Measurements from ENCODE around the gene GRB2. TPM values are rescaled to one million over a fixed set of nuclear protein-coding genes. Genes with fewer than 3 reads are reported as not detected.
A peak's percentile ranks its signal among the peaks of the same experiment; 100 is the strongest.

Gene GRB2
- polyA plus RNA-seq, 2 of the 4 experiments (the other 2 are of a cell fraction), result 91.4 to 91.9 TPM

GRCh38 chr17:75430159-75430974 lies 24.9 kb upstream of the GRB2 start:
- TF ChIP-seq EHF (CRISPR knock-in tag; IDR thresholded peaks at IDR 0.05) (0 out of 2 replicates have a peak, but pooled peaks have one; percentile 49), MAX (IDR thresholded peaks at IDR 0.05) (peak; percentile 58), ZNF302 (CRISPR knock-in tag; IDR thresholded peaks at IDR 0.05) (0 out of 2 replicates have a peak, but pooled peaks have one; percentile 44), USF2 (IDR thresholded peaks at IDR 0.05) (no peak), JUN (IDR thresholded peaks at IDR 0.05) (peak in 1 of 2 experiments; percentile 21; a peak in 1 of 5 replicates), GATA3 (IDR thresholded peaks at IDR 0.05; ENCODE audit: borderline replicate concordance) (peak; percentile 62), HES2 (IDR thresholded peaks at IDR 0.05) (no peak), FOSL2 (IDR thresholded peaks at IDR 0.05) (no peak), FOSL2 (CRISPR knock-in tag; IDR thresholded peaks at IDR 0.05) (peak; percentile 34; the same call in 1 of the 2 replicates), POLR2A (IDR thresholded peaks at IDR 0.05; ENCODE audit: low read length) (0 out of 2 replicates have a peak, but pooled peaks have one; percentile 15), CBX2 (IDR thresholded peaks at IDR 0.05; ENCODE audit: borderline replicate concordance, low read depth) (no peak), HDAC2 (IDR thresholded peaks at IDR 0.05) (no peak), HOXB13 (CRISPR knock-in tag; IDR thresholded peaks at IDR 0.05; ENCODE audit: low read depth) (0 out of 2 replicates have a peak, but pooled peaks have one; percentile 64)
- Histone ChIP-seq H3K27ac (peak overlapping the region; percentile 80 to 89), H3K4me1 (peaks cover 35% of the 10 kb centered on the region), H3K9me3 (no peaks in the 10 kb centered on the region), H3K4me2 (peak overlapping the region; percentile 90), H3K4me3 (peak overlapping the region; percentile 17; the same call in 2 of the 3 replicates)
- DNase-seq (ENCODE audit: low read depth in 1 of 2, low spot score in 1 of 2) (peak; percentile 90 to 91), FAIRE-seq (no peak), ATAC-seq (peak; percentile 66 to 84; a peak in 5 of 6 replicates)
- ChIA-PET CTCF (interaction anchor here (0.7 to 7.0 kb wide), 19 partner anchors 8 to 317 kb away, joined by 3 to 40 read pairs (median 5); partner anchors contain the start of genes LLGL2, MIF4GD, SMIM5 and TSEN54), POLR2A (interaction anchor here (0.5 to 3.2 kb wide), 3 partner anchors 11 to 37 kb away, joined by 3 to 30 read pairs (median 4); partner anchors contain the start of gene TMEM94)
- 7% methylated on average over 11 of the region's 11 CpGs for WGBS (ENCODE audit: missing lambda C conversion rate)

GRCh38 chr17:75428543-75429469 lies 23.3 kb upstream of the GRB2 start:
- DNase-seq (ENCODE audit: low read depth in 1 of 2, low spot score in 1 of 2) (peak; percentile 87 to 91), FAIRE-seq (no peak), ATAC-seq (peak; percentile 67 to 73)
- ChIA-PET POLR2A (interaction anchor here (0.7 to 3.2 kb wide), 4 partner anchors 23 to 182 kb away, joined by 3 to 30 read pairs (median 6); partner anchors contain the start of genes GRB2, MIF4GD and TMEM94), CTCF (interaction anchor here (0.6 to 7.0 kb wide), 21 partner anchors 10 to 319 kb away, joined by 3 to 41 read pairs (median 3); partner anchors contain the start of genes SMIM5, TMEM94 and TSEN54)
- H3K4me3 ChIP-seq, result no peak overlapping the region
- peaks cover 35% of the 10 kb centered on the region for H3K4me1 ChIP-seq
- 27% methylated on average over 17 of the region's 17 CpGs for WGBS (ENCODE audit: missing lambda C conversion rate)
- peak overlapping the region; percentile 80 to 89 for H3K27ac ChIP-seq
- H3K9me3 ChIP-seq, result no peaks in the 10 kb centered on the region
- H3K4me2 ChIP-seq, result peak overlapping the region; percentile 90
- no peak for TF ChIP-seq HES2 (IDR thresholded peaks at IDR 0.05)
- no peak for TF ChIP-seq RAD21 (conservative IDR thresholded peaks at IDR 0.05 in 1 of 2, IDR thresholded peaks at IDR 0.05 in 1 of 2)
- TF ChIP-seq MAFK (IDR thresholded peaks at IDR 0.05; ENCODE audit: partially characterized antibody), result peak; percentile 87
- no peak for TF ChIP-seq FOSL2 (IDR thresholded peaks at IDR 0.05)
- TF ChIP-seq FOSL2 (CRISPR knock-in tag; IDR thresholded peaks at IDR 0.05), result peak; percentile 79
- TF ChIP-seq ESRRA (IDR thresholded peaks at IDR 0.05; ENCODE audit: borderline replicate concordance, low read length), result 0 out of 2 replicates have a peak, but pooled peaks have one; percentile 7
- TF ChIP-seq JUNB (IDR thresholded peaks at IDR 0.05), result 0 out of 2 replicates have a peak, but pooled peaks have one; percentile 14
- TF ChIP-seq CHD4 (IDR thresholded peaks at IDR 0.05; ENCODE audit: borderline replicate concordance), result no peak
- no peak for TF ChIP-seq NPAS2 (CRISPR knock-in tag; IDR thresholded peaks at IDR 0.05; ENCODE audit: borderline replicate concordance)
- TF ChIP-seq HOXB13 (CRISPR knock-in tag; IDR thresholded peaks at IDR 0.05; ENCODE audit: low read depth), result no peak
- TF ChIP-seq RFX5 (IDR thresholded peaks at IDR 0.05), result peak; percentile 82
